Stimulated activated naive CD8-positive, alpha-beta T cell treated with anti-CD3 and anti-CD28 coated beads, Interleukin-15, Interleukin-2, amounts not matched to agents 100 ng/mL and 50 ng/mL, for 24 hours (primary cell): ENCODE results near the gene CCDC197.

Experiments used
- H3K27ac Mint-ChIP-seq: one replicate; pipeline ENCODE4 v1.8.0; 2021; ENCODE audit warnings: mild to moderate bottlenecking, mixed read lengths
- H3K27me3 Mint-ChIP-seq: one replicate; pipeline ENCODE4 v1.8.0; 2021; ENCODE audit warnings: mixed read lengths
- H3K36me3 Mint-ChIP-seq: one replicate; pipeline ENCODE4 v1.8.0; 2021; ENCODE audit warnings: low read depth, mixed read lengths
- H3K4me1 Mint-ChIP-seq: one replicate; pipeline ENCODE4 v1.8.0; 2021; ENCODE audit warnings: low read depth, mixed read lengths
- H3K4me3 Mint-ChIP-seq: one replicate; pipeline ENCODE4 v1.8.0; 2021; ENCODE audit warnings: mild to moderate bottlenecking, mixed read lengths
- H3K9me3 Mint-ChIP-seq: one replicate; pipeline ENCODE4 v1.8.0; 2021; ENCODE audit warnings: mixed read lengths

Gene CCDC197

GRCh38 chr14:94014382-94014781, 17.3 kb downstream of the CCDC197 start:
- H3K36me3 Mint-ChIP-seq: no peaks in the 10 kb centered on the region
- H3K27ac Mint-ChIP-seq: no peak overlapping the region
- H3K4me1 Mint-ChIP-seq: peaks cover 27% of the 10 kb centered on the region
- H3K4me3 Mint-ChIP-seq: no peak overlapping the region
- H3K27me3 Mint-ChIP-seq: peaks cover 14% of the 10 kb centered on the region
- H3K9me3 Mint-ChIP-seq: no peaks in the 10 kb centered on the region

- Mint-ChIP-seq H3K27ac (no peak overlapping the region), H3K4me3 (no peak overlapping the region), H3K36me3 (no peaks in the 10 kb centered on the region), H3K27me3 (peaks cover 9% of the 10 kb centered on the region), H3K9me3 (no peaks in the 10 kb centered on the region), H3K4me1 (peaks cover 20% of the 10 kb centered on the region)
These were observed 18.1 kb downstream of the CCDC197 start for GRCh38 chr14:94015223-94015622.

- peaks cover 3% of the 10 kb centered on the region for H3K27me3 Mint-ChIP-seq
- H3K27ac Mint-ChIP-seq: no peak overlapping the region
- peaks cover 22% of the 10 kb centered on the region for H3K4me1 Mint-ChIP-seq
- H3K36me3 Mint-ChIP-seq: no peaks in the 10 kb centered on the region
- no peaks in the 10 kb centered on the region for H3K9me3 Mint-ChIP-seq
- H3K4me3 Mint-ChIP-seq: no peak overlapping the region
These were observed 19.4 kb downstream of the CCDC197 start for GRCh38 chr14:94016446-94016976.

- no peak overlapping the region for H3K27ac Mint-ChIP-seq
- peaks cover 12% of the 10 kb centered on the region for H3K27me3 Mint-ChIP-seq
- no peak overlapping the region for H3K4me3 Mint-ChIP-seq
- H3K9me3 Mint-ChIP-seq: no peaks in the 10 kb centered on the region
- no peaks in the 10 kb centered on the region for H3K36me3 Mint-ChIP-seq
- H3K4me1 Mint-ChIP-seq: peaks cover 29% of the 10 kb centered on the region
These were observed 21.2 kb downstream of the CCDC197 start for GRCh38 chr14:94018308-94018707.

- H3K9me3 Mint-ChIP-seq: no peaks in the 10 kb centered on the region
- no peaks in the 10 kb centered on the region for H3K36me3 Mint-ChIP-seq
- no peak overlapping the region for H3K27ac Mint-ChIP-seq
- peaks cover 16% of the 10 kb centered on the region for H3K27me3 Mint-ChIP-seq
- H3K4me3 Mint-ChIP-seq: no peak overlapping the region
- peaks cover 29% of the 10 kb centered on the region for H3K4me1 Mint-ChIP-seq
These were observed 22.2 kb downstream of the CCDC197 start for GRCh38 chr14:94019329-94019728.

- Mint-ChIP-seq H3K27me3 (peaks cover 16% of the 10 kb centered on the region), H3K36me3 (no peaks in the 10 kb centered on the region), H3K9me3 (no peaks in the 10 kb centered on the region), H3K4me1 (peaks cover 29% of the 10 kb centered on the region), H3K4me3 (no peak overlapping the region), H3K27ac (no peak overlapping the region)
These were observed 23.2 kb downstream of the CCDC197 start for GRCh38 chr14:94020267-94020666.

- H3K4me1 Mint-ChIP-seq: peaks cover 31% of the 10 kb centered on the region
- H3K4me3 Mint-ChIP-seq: no peak overlapping the region
- no peaks in the 10 kb centered on the region for H3K36me3 Mint-ChIP-seq
- H3K27me3 Mint-ChIP-seq: peaks cover 16% of the 10 kb centered on the region
- no peaks in the 10 kb centered on the region for H3K9me3 Mint-ChIP-seq
- peak overlapping the region; percentile 78 for H3K27ac Mint-ChIP-seq
These were observed 23.9 kb downstream of the CCDC197 start for GRCh38 chr14:94021001-94021400.

DNA sequence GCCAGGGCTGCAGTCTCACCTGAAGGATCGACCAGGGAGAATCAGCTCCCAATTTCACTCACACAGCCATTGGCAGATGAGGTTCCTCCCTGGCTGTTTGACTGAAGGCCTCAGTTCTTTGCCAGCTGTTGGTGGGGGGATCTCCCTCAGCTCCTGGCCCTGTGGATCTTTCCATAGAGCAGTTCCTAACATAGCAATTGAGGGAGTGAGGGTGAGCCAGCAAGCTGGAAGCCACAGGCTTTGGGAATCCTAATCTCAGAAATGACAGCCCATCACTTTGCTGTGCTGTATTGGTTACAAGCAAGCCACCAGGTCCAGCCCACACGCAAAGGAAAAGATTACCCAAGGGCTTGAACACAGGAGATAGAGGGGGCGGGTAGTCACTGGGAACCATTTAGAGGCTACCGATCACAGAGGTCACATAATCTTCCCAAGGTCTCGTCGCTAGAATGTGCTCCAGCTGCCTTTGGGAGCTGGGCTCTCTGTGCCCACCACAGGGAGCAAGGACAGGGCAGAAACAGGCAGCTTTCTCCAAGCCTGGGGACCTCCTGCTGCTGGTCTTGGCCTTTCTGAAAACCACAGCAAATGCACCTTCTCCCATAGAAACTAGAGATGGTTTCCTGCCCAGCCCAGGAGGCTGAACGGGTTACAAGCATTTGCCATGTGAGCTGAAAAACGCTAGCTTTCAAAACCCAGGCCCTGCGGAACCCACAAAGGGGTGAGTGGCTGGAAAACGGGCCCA, 24.5 kb downstream of the CCDC197 start:
- peaks cover 33% of the 10 kb centered on the region for H3K4me1 Mint-ChIP-seq
- no peaks in the 10 kb centered on the region for H3K9me3 Mint-ChIP-seq
- peaks cover 15% of the 10 kb centered on the region for H3K27me3 Mint-ChIP-seq
- H3K27ac Mint-ChIP-seq: peak overlapping the region; percentile 78
- no peaks in the 10 kb centered on the region for H3K36me3 Mint-ChIP-seq
- peak overlapping the region; percentile 22 for H3K4me3 Mint-ChIP-seq

- Mint-ChIP-seq H3K27ac (no peak overlapping the region), H3K4me1 (peaks cover 33% of the 10 kb centered on the region), H3K27me3 (peaks cover 14% of the 10 kb centered on the region), H3K36me3 (no peaks in the 10 kb centered on the region), H3K4me3 (no peak overlapping the region), H3K9me3 (no peaks in the 10 kb centered on the region)
These were observed 25.7 kb downstream of the CCDC197 start for GRCh38 chr14:94022532-94023411.

GRCh38 chr14:94024549-94024948, 27.4 kb downstream of the CCDC197 start:
- Mint-ChIP-seq H3K9me3 (no peaks in the 10 kb centered on the region), H3K4me1 (peaks cover 44% of the 10 kb centered on the region), H3K27ac (no peak overlapping the region), H3K27me3 (peaks cover 14% of the 10 kb centered on the region), H3K36me3 (no peaks in the 10 kb centered on the region), H3K4me3 (no peak overlapping the region)

GRCh38 chr14:94025720-94026119, 28.6 kb downstream of the CCDC197 start:
- Mint-ChIP-seq H3K27me3 (peaks cover 14% of the 10 kb centered on the region), H3K4me1 (peaks cover 40% of the 10 kb centered on the region), H3K4me3 (peak overlapping the region; percentile 51), H3K36me3 (no peaks in the 10 kb centered on the region), H3K9me3 (no peaks in the 10 kb centered on the region), H3K27ac (no peak overlapping the region)

- Mint-ChIP-seq H3K9me3 (no peaks in the 10 kb centered on the region), H3K4me1 (peaks cover 34% of the 10 kb centered on the region), H3K4me3 (peak within 1 kb of the TSS; percentile 51), H3K27me3 (peaks cover 14% of the 10 kb centered on the region), H3K27ac (no peak within 1 kb of the TSS), H3K36me3 (no peaks in the 10 kb centered on the region)
These were observed 29.2 kb downstream of the CCDC197 start, which contains the start of gene OTUB2 for GRCh38 chr14:94026173-94026888. Gene OTUB2, plus strand, starts transcription at chr14:94026340. Its CDS starts 198 bp downstream, at chr14:94026538.

DNA sequence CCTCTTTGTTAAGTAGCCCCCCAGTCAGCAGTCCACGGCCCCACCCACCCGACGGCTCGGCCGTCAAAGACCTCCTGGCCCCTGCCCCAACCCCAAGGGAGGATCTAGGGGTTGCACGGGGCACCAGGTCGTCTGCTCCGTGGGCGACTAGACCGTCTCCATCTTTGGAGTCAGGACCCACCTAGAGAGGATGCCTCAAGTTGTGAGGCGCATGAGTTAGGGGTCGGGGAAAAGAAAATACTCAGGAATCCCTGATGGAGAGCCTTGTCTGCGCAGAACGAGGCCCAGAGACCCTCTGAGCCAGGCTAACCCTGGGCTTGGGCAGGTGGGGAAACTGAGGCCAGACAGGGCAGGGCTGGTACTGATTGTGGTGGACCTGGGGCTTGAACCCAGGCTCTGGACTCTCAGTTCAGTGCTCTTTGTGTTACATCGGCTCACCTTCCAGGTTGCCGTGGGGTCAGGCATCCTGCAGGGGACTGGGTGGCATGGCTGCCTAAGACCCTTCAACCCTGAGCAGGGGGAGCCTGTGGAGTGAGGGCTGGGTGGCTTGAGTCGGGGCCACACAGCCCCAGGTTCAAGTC, 29.9 kb downstream of the CCDC197 start:
- Mint-ChIP-seq H3K4me3 (peak overlapping the region; percentile 30), H3K4me1 (peaks cover 28% of the 10 kb centered on the region), H3K36me3 (no peaks in the 10 kb centered on the region), H3K27me3 (peaks cover 14% of the 10 kb centered on the region), H3K27ac (no peak overlapping the region), H3K9me3 (no peaks in the 10 kb centered on the region)
